NT2/D1 (cell line): ENCODE data around the gene FBXL17.
"Not testable (repeated sequence)": the region's sequence is repeated elsewhere in the genome, so short reads cannot be mapped to it uniquely, and the experiment has no call there.

Experiments used
- DNase-seq: peaks from one replicate; pipeline ENCODE4 v3.0.0-alpha.2; 2011; ENCODE audit warnings: low read depth, low spot score
- H3K27me3 ChIP-seq: 2 replicates; pipeline ENCODE4 v1.6.0; 2011; ENCODE audit warnings: mild to moderate bottlenecking; ENCODE audit not compliant: insufficient read length, insufficient read depth
- H3K36me3 ChIP-seq: 2 replicates; pipeline ENCODE4 v1.6.1; 2011; ENCODE audit warnings: mild to moderate bottlenecking, low read length, mixed read lengths; ENCODE audit not compliant: insufficient read depth, insufficient read length
- H3K4me1 ChIP-seq: 2 replicates; pipeline ENCODE4 v1.5.1; 2011; ENCODE audit not compliant: insufficient read depth, insufficient read length
- H3K4me3 ChIP-seq: 2 replicates; pipeline ENCODE4 v1.5.1; 2011; ENCODE audit warnings: low read depth; ENCODE audit not compliant: insufficient read length
- H3K9ac ChIP-seq: 2 replicates; pipeline ENCODE4 v1.6.0; 2011; ENCODE audit warnings: low read depth; ENCODE audit not compliant: insufficient read length
- H3K9me3 ChIP-seq: 2 replicates; pipeline ENCODE4 v1.5.1; 2011; ENCODE audit warnings: mild to moderate bottlenecking, low read length; ENCODE audit not compliant: insufficient read depth
- SUZ12 ChIP-seq: IDR thresholded peaks from 2 replicates; pipeline ENCODE4 v1.6.1; 2011; ENCODE audit not compliant: insufficient read length, insufficient read depth; ENCODE audit errors: extremely low read depth
- YY1 ChIP-seq: IDR thresholded peaks from 2 replicates; pipeline ENCODE4 v1.6.1; 2011; ENCODE audit not compliant: insufficient read length, insufficient read depth
- ZNF274 ChIP-seq: IDR thresholded peaks from 2 replicates; pipeline ENCODE4 v1.6.1; 2011; ENCODE audit warnings: mild to moderate bottlenecking, low read depth, low read length

FBXL17 gene

GRCh38 chr5:108297042-108297601 is 84.8 kb downstream of the FBXL17 start:
- no peaks in the 10 kb centered on the region for H3K27me3 ChIP-seq

DNA sequence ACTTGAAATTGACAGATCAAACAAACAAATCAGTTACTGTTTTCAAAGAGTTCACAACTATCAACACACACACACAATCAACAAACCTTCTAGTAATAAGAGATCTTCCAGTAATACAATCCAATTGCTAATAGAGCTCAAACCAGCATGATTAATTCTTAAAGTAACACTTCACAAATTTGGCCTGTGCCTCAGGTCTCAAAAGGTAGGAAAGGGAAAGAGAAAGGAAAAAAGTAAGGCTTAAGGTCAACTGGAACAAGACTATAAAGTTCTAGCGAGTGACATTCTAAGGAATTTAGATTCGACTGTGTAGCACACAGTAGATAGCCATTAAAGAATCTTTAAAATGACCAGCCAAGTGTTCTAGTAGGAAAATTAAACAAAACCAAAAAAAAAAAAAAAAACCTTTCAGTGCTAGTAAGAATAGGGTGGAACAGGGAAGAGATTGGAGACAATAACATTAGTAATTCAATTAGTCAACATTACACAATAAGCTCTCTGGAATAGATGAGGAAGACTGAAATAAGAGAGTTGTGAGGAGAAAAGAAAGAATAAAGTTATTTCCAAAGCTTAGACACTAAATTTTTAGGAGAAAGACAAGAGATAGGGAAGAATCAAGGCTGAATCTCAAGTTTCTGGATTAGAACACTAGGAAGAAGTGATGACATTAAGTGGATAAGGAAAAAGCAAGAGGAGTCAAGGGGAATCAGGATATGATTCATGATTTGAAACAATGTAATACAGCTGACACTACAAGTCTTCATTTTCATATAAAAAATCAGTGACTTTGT is 86.1 kb downstream of the FBXL17 start:
- Histone ChIP-seq H3K9ac (no peak overlapping the region), H3K36me3 (no peaks in the 10 kb centered on the region), H3K27me3 (no peaks in the 10 kb centered on the region), H3K4me3 (no peak overlapping the region), H3K9me3 (no peaks in the 10 kb centered on the region), H3K4me1 (no peaks in the 10 kb centered on the region)
- no peak for DNase-seq
- no peak for TF ChIP-seq YY1

More at GRCh38 chr5:108297042-108297601, 84.8 kb downstream of the FBXL17 start:
- TF ChIP-seq ZNF274 (no peak), YY1 (no peak), SUZ12 (no peak)
- Histone ChIP-seq H3K36me3 (no peaks in the 10 kb centered on the region), H3K9me3 (no peaks in the 10 kb centered on the region), H3K4me3 (no peak overlapping the region), H3K4me1 (no peaks in the 10 kb centered on the region), H3K9ac (no peak overlapping the region)
- DNase-seq, result no peak

- Histone ChIP-seq H3K9ac (no peak overlapping the region), H3K4me1 (no peaks in the 10 kb centered on the region), H3K36me3 (no peaks in the 10 kb centered on the region), H3K4me3 (no peak overlapping the region), H3K9me3 (no peaks in the 10 kb centered on the region), H3K27me3 (no peaks in the 10 kb centered on the region)
- TF ChIP-seq YY1 (no peak), ZNF274 (no peak), SUZ12 (no peak)
- DNase-seq, result no peak
These were observed 100.8 kb downstream of the FBXL17 start for GRCh38 chr5:108280960-108281569.

GRCh38 chr5:108280248-108280647 is 101.7 kb downstream of the FBXL17 start:
- Histone ChIP-seq H3K36me3 (no peaks in the 10 kb centered on the region), H3K9me3 (no peaks in the 10 kb centered on the region), H3K27me3 (no peaks in the 10 kb centered on the region), H3K9ac (no peak overlapping the region), H3K4me3 (no peak overlapping the region), H3K4me1 (no peaks in the 10 kb centered on the region)
- no peak for DNase-seq
- TF ChIP-seq ZNF274 (no peak), YY1 (no peak), SUZ12 (no peak)

DNA sequence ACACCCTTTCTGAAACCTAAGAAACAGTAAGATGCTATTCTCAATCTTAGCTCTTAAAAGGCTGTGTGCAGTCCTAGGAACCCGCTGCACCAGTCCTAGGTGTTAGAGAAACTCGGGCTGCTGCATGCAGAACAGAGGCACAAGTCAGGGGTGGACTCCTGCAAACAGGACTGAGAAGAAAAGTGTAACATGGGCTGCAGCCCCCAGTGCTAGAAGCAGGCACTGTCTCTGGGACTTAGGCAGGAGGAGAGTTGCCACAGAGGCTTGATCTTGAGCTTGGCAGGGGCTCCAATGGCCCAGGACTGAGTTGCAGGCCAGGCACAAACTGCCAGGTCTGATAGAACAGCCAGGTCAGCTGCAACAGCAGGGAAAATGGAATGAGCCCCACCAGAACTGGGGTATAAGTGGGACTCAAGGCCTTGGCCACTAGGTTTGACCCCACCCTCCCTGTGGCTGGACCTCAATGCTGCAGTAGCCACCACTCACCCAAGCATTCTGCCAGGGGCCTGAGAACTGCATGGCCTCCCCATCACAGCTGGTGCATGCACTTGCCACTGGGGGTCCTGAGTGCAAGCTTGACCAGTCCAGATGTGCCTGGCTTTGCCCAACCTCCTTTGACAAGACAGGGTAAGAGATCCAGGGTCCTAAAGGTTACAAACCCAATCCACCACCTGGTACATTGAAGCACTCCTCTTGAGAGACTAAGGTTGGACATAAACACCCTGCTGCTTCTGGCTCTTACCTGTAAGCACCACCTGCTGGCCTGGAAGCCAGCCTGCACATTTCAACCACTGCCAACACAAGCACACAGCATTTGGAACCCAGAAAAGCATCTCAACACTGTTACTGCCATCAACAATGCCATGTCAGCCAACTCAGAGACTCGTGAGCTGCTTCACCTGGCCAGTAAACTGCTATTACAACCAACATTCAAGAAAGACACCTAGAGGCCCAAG is 103.3 kb downstream of the FBXL17 start:
- no peak for TF ChIP-seq ZNF274
- no peak for TF ChIP-seq YY1
- TF ChIP-seq SUZ12, result no peak
- no peaks in the 10 kb centered on the region for H3K9me3 ChIP-seq
- no peak for DNase-seq

GRCh38 chr5:108276187-108277050 is 105.5 kb downstream of the FBXL17 start:
- no peaks in the 10 kb centered on the region for H3K9me3 ChIP-seq

More for the DNA sequence above, 103.3 kb downstream of the FBXL17 start:
- Histone ChIP-seq H3K36me3 (no peaks in the 10 kb centered on the region), H3K4me1 (no peaks in the 10 kb centered on the region), H3K27me3 (no peaks in the 10 kb centered on the region), H3K9ac (no peak overlapping the region), H3K4me3 (no peak overlapping the region)

DNA sequence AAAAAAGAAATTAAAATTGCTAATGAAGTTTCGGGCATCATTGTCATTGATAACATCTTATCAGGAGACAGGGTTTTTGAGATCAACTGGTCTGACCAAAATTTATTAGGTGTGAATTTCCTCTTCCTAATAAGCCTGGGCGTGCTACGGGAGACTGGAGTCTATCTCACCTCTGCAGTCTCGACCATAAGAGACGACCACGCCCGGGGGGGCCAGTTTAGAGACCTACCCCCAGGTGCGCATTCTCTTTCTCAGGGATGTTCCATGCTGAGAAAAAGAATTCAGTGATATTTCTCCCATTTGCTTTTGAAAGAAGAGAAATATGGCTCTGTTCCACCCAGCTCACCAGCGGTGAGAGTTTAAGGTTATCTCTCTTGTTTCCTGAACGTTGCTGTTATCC is 107.8 kb downstream of the FBXL17 start:
- not testable (repeated sequence) for DNase-seq, H3K27me3 ChIP-seq, H3K9ac ChIP-seq, H3K4me3 ChIP-seq, H3K36me3 ChIP-seq, H3K9me3 ChIP-seq, H3K4me1 ChIP-seq

More at GRCh38 chr5:108276187-108277050, 105.5 kb downstream of the FBXL17 start:
- DNase-seq, result no peak
- Histone ChIP-seq H3K9ac (no peak overlapping the region), H3K4me1 (no peaks in the 10 kb centered on the region), H3K36me3 (no peaks in the 10 kb centered on the region), H3K4me3 (no peak overlapping the region), H3K27me3 (no peaks in the 10 kb centered on the region)
- no peak for TF ChIP-seq ZNF274
- TF ChIP-seq SUZ12, result no peak
- TF ChIP-seq YY1, result no peak
